ENCODE measurements around the gene GKN1.
"Not testable (repeated sequence)": the region's sequence is repeated elsewhere in the genome, so short reads cannot be mapped to it uniquely, and the experiment has no call there.

GKN1 gene

GRCh38 chr2:68974251-68974650 is at the start of gene GKN1:
GKN1 (plus strand) TSS chr2:68974636; CDS start chr2:68974678, 42 bp downstream.
- DNase-seq: no peak

GRCh38 chr2:68925295-68925896 is 49.0 kb upstream of the GKN1 start:
- peak; percentile 44 for DNase-seq

- DNase-seq: no peak
These were observed 47.6 kb upstream of the GKN1 start for GRCh38 chr2:68926796-68927195.

- no peak for DNase-seq
These were observed 43.2 kb upstream of the GKN1 start for GRCh38 chr2:68931149-68931711.

GRCh38 chr2:68931799-68932198 is 42.6 kb upstream of the GKN1 start:
- no peak for DNase-seq

GRCh38 chr2:68932402-68932801 is 42.0 kb upstream of the GKN1 start:
- DNase-seq: no peak

GRCh38 chr2:68934021-68934420 is 40.4 kb upstream of the GKN1 start:
- no peak for DNase-seq

GRCh38 chr2:68935471-68935870 is 39.0 kb upstream of the GKN1 start:
- no peak for DNase-seq

- DNase-seq: no peak
These were observed 38.0 kb upstream of the GKN1 start for GRCh38 chr2:68936427-68936826.

GRCh38 chr2:68936889-68937288 is 37.5 kb upstream of the GKN1 start:
- no peak for DNase-seq

- no peak for DNase-seq
These were observed 36.9 kb upstream of the GKN1 start for GRCh38 chr2:68937346-68938055.

GRCh38 chr2:68938938-68939337 is 35.5 kb upstream of the GKN1 start:
- DNase-seq: no peak

GRCh38 chr2:68939962-68940361 is 34.5 kb upstream of the GKN1 start:
- no peak for DNase-seq

- DNase-seq: no peak
These were observed 34.1 kb upstream of the GKN1 start for GRCh38 chr2:68940369-68940768.

GRCh38 chr2:68942827-68943226 is 31.6 kb upstream of the GKN1 start:
- DNase-seq: no peak

- DNase-seq: peak; percentile 74
These were observed 30.6 kb upstream of the GKN1 start for GRCh38 chr2:68943581-68944568.

GRCh38 chr2:68946117-68946516 is 28.3 kb upstream of the GKN1 start:
- DNase-seq: no peak

- DNase-seq: no peak
These were observed 25.7 kb upstream of the GKN1 start for GRCh38 chr2:68948710-68949109.

GRCh38 chr2:68951899-68952298 is 22.5 kb upstream of the GKN1 start:
- DNase-seq: no peak

- DNase-seq: no peak
These were observed 21.4 kb upstream of the GKN1 start, which contains the start of gene GKN2 for GRCh38 chr2:68952887-68953521. GKN2 (minus strand) TSS chr2:68952893; CDS start chr2:68952861, 32 bp downstream.

- not testable (repeated sequence) for DNase-seq
These were observed 19.0 kb upstream of the GKN1 start for GRCh38 chr2:68955432-68955831.

GRCh38 chr2:68959001-68959400 is 15.4 kb upstream of the GKN1 start:
- no peak for DNase-seq

GRCh38 chr2:68961380-68961779 is 13.1 kb upstream of the GKN1 start:
- no peak for DNase-seq
